Neural crest cell (in vitro differentiated cells): ENCODE results near the gene ARID5B. TPM values are rescaled to one million over a fixed set of nuclear protein-coding genes. Genes with fewer than 3 reads are reported as not detected.

Source experiments
- DNase-seq: peaks from one replicate; pipeline ENCODE4 v3.0.0; 2021; ENCODE audit warnings: low read depth, mixed read lengths, low spot score
- H3K27ac Mint-ChIP-seq: one replicate; pipeline ENCODE4 v1.8.0; 2021; ENCODE audit warnings: mild to moderate bottlenecking, mixed read lengths; ENCODE audit not compliant: unreplicated experiment
- H3K27me3 Mint-ChIP-seq: 2 replicates; pipeline ENCODE4 v1.8.0; 2021; ENCODE audit warnings: low read depth, mild to moderate bottlenecking, mixed read lengths
- H3K36me3 Mint-ChIP-seq: 2 replicates; pipeline ENCODE4 v1.8.0; 2021; ENCODE audit warnings: low read depth, mild to moderate bottlenecking, mixed read lengths
- H3K4me1 Mint-ChIP-seq: 2 replicates; pipeline ENCODE4 v1.8.0; 2021; ENCODE audit warnings: mixed read lengths
- H3K4me3 Mint-ChIP-seq: one replicate; pipeline ENCODE4 v1.8.0; 2021; ENCODE audit warnings: mild to moderate bottlenecking, mixed read lengths
- H3K9me3 Mint-ChIP-seq: 2 replicates; pipeline ENCODE4 v1.8.0; 2021; ENCODE audit warnings: mixed read lengths
- total RNA-seq: library from RNA; stranded (reverse); gene quantifications from 2 replicates; pipeline ENCODE4 v1.2.1, GENCODE V29; 2021
- TF ChIP-seq, protein P1 (sequence below): fragments of 200-600 bp; sonication (generic); conservative IDR thresholded peaks from 2 replicates; pipeline ENCODE4 v1.5.0; 2021; ENCODE audit warnings: antibody characterized with exemption, mild to moderate bottlenecking

The ARID5B gene
- total RNA-seq, 1 donor from 2014 or later: 10.4 TPM

DNA sequence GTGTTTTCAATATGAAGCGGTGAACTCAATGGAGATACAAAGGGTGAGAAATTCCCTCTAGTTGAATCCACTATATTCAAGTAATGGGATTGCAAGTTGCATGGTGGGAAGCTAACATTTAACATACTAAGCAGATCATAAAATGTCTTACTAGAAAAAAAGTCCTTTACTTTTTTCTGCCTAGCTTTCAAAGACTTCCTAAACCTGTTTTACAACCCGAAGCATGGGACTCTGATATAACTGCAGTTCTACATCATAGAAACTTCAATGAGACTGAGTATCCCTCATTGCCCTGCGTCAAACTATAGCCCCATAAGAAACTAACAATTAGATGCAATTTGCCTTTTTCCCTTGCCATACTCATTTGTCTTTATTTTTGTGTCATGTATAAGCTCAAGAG is 187.3 kb downstream of the ARID5B start:
- no peaks in the 10 kb centered on the region for H3K9me3 Mint-ChIP-seq

DNA sequence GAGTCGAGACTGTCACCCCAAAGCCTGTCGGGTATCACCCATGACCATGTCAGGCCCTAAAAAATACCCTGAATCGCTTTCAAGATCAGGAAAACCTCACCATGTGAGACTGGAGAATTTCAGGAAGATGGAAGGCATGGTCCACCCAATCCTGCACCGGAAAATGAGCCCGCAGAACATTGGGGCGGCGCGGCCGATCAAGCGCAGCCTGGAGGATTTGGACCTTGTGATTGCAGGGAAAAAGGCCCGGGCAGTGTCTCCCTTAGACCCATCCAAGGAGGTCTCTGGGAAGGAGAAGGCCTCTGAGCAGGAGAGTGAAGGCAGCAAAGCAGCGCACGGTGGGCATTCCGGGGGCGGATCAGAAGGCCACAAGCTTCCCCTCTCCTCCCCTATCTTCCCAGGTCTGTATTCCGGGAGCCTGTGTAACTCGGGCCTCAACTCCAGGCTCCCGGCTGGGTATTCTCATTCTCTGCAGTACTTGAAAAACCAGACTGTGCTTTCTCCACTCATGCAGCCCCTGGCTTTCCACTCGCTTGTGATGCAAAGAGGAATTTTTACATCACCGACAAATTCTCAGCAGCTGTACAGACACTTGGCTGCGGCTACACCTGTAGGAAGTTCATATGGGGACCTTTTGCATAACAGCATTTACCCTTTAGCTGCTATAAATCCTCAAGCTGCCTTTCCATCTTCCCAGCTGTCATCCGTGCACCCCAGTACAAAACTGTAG is 191.0 kb downstream of the ARID5B start:
- TF ChIP-seq, protein P1, sequence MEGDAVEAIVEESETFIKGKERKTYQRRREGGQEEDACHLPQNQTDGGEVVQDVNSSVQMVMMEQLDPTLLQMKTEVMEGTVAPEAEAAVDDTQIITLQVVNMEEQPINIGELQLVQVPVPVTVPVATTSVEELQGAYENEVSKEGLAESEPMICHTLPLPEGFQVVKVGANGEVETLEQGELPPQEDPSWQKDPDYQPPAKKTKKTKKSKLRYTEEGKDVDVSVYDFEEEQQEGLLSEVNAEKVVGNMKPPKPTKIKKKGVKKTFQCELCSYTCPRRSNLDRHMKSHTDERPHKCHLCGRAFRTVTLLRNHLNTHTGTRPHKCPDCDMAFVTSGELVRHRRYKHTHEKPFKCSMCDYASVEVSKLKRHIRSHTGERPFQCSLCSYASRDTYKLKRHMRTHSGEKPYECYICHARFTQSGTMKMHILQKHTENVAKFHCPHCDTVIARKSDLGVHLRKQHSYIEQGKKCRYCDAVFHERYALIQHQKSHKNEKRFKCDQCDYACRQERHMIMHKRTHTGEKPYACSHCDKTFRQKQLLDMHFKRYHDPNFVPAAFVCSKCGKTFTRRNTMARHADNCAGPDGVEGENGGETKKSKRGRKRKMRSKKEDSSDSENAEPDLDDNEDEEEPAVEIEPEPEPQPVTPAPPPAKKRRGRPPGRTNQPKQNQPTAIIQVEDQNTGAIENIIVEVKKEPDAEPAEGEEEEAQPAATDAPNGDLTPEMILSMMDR: no peak
- H3K36me3 Mint-ChIP-seq: peaks cover 22% of the 10 kb centered on the region
- peaks cover 47% of the 10 kb centered on the region for H3K4me1 Mint-ChIP-seq
- H3K27ac Mint-ChIP-seq: no peak overlapping the region
- no peaks in the 10 kb centered on the region for H3K9me3 Mint-ChIP-seq
- no peak overlapping the region for H3K4me3 Mint-ChIP-seq
- DNase-seq: no peak
- no peaks in the 10 kb centered on the region for H3K27me3 Mint-ChIP-seq

More for the DNA sequence above, 187.3 kb downstream of the ARID5B start:
- Mint-ChIP-seq H3K27ac (no peak overlapping the region), H3K36me3 (peaks cover 26% of the 10 kb centered on the region), H3K4me1 (peaks cover 26% of the 10 kb centered on the region), H3K4me3 (no peak overlapping the region), H3K27me3 (no peaks in the 10 kb centered on the region)
- no peak for DNase-seq
- TF ChIP-seq, protein P1: no peak

DNA sequence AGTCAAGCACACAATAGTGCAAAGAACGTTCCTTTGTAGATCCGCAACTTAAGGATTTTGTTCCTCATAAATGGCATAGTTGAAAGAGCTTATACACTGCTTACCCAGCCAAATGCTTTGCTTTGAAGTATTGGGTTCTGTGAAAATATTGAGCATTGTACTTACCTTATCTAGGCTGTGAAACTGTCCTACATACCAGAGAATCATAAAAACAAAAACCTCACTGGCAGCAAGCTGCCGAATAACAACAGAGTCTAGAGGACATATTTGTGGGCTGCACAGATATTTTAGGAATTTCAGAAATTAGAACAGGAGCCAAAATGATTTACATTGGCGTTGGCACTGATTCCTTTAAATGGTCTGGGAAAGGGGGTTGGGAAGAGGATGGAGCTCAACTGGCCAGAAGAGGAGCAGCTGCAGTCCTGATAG is 192.4 kb downstream of the ARID5B start:
- peak overlapping the region; percentile 20 for H3K4me3 Mint-ChIP-seq
- H3K27me3 Mint-ChIP-seq: no peaks in the 10 kb centered on the region
- no peaks in the 10 kb centered on the region for H3K9me3 Mint-ChIP-seq
- peaks cover 51% of the 10 kb centered on the region for H3K4me1 Mint-ChIP-seq
- TF ChIP-seq, protein P1: no peak
- no peak for DNase-seq
- peaks cover 20% of the 10 kb centered on the region for H3K36me3 Mint-ChIP-seq
- peak overlapping the region; percentile 40 for H3K27ac Mint-ChIP-seq

DNA sequence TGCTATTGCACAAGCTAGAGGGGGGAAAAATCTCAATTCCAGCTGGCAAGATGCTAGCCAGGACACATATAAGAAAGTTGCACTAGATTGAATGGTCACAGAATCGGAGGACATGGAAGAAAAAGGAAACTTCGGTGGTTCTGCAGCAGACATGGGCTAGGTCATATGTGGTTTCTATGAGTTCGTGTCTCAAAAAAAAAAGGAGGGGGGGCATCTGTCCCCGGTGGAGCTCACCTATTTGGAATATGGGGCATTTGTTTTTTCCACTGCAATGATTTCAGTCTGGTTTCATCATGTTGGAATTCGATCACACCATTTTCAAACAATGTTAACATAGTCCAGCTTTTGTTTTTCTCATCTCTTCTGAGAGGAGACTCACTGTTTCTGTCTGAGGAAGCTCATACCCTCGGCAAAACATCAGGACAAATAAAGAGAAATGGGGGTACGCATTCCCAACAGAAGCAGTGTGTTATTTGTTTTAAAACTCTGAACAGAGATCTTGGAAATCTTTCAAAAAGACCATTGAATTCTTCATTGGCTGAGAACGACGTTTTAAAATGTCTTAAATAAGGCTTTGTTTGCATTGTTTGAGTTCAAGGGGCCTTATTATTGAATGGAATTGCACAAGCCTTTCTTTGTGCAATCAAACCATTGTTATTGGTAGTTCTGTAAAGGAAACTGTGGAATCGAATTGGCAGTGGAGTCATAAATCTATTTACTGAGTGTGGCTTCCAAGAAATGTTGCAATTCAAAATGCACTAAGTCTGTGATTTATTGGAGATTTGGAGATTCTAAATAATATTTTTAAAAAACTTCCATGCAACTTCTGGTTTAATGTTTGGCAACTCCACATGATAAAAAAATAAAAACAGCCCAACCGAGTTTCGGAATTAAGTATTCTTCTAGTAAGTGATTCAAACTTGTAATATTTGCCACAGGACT is 194.0 kb downstream of the ARID5B start:
- Mint-ChIP-seq H3K4me1 (peaks cover 45% of the 10 kb centered on the region), H3K9me3 (no peaks in the 10 kb centered on the region), H3K4me3 (peak overlapping the region; percentile 45), H3K27ac (peak overlapping the region; percentile 75), H3K36me3 (peaks cover 20% of the 10 kb centered on the region), H3K27me3 (no peaks in the 10 kb centered on the region)
- TF ChIP-seq, protein P1: no peak
- DNase-seq: no peak

DNA sequence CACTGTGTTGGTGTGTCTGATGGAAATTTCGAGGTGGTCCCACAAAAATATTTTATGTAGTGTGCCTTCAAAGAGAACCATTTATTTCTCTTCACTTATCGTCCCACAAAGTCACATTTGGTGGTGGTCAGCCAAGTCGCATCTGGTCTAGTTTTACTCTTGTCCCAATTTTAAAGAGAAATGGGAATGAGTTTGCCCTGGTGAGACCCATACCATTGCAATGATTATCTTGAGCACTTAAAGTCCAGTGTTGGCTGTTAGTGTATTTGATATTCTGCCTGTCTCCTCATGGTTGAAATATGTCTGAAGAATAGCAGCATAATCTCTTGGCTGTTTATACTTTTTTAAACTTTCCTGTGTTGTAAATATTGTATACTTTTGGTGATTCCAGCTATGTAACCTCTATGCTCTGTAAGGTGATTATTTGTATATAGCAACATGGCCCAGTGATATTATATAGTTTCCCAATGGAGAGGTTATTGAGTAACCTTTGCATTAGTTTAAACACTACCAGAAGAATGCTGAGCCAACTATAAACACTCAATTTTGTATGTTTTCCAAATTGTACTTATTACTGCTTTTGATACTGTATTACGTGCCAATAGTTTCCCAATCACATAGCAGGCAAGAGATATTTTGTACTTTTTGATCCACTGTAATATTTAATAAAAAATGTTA is 194.9 kb downstream of the ARID5B start:
- H3K9me3 Mint-ChIP-seq: no peaks in the 10 kb centered on the region

More for the DNA sequence above, 194.9 kb downstream of the ARID5B start:
- TF ChIP-seq, protein P1: no peak
- H3K36me3 Mint-ChIP-seq: peaks cover 16% of the 10 kb centered on the region
- no peak overlapping the region for H3K27ac Mint-ChIP-seq
- H3K4me3 Mint-ChIP-seq: no peak overlapping the region
- no peak for DNase-seq
- no peaks in the 10 kb centered on the region for H3K27me3 Mint-ChIP-seq
- H3K4me1 Mint-ChIP-seq: peaks cover 45% of the 10 kb centered on the region
